HG02973 (cell line): ENCODE data around the gene AADACL3.

Experiments
- ATAC-seq: cut with Tn5 transposase; IDR thresholded peaks from one replicate; pipeline ENCODE4 v1.9.1; 2021; ENCODE audit warnings: moderate library complexity; ENCODE audit not compliant: unreplicated experiment

Gene AADACL3

DNA sequence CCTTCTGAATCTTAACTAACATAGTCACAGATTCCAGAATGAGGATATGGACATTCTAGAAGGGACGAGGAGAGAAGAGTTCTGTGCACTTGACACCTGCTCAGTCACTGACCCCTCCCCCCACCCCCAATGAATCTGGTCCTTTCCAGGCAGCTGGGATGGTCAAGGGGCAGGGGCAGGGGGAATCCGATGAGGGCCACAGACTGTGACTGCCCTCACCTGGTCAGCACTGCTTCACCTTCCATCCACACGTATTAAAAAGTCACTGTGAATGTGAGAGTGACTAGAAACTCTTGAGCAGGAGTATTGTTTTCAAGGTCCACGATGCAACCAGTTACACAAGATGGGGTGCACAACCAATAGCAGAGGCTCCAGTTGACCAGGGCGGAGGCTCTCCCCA is 48.1 kb downstream of the AADACL3 start:
- no peak for ATAC-seq

DNA sequence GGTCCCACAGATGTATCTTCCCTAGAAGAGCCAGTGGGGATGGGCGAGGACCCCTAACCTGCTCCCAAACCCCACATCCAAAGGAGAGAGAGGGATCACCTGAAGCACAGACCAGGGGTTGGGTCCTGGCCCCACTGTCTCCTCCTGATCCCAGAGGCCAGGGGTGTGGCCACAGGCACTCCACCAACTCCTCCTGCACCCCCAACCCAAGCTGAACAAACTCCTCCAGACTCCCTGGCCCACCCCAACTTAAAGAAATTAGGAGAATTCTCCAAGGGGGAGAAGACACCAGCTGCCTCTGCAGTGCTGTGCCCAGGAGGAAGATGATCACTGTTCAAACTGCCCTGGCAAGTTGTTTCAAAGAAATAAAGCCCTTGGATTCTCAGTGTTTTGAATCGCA is 53.1 kb downstream of the AADACL3 start:
- no peak for ATAC-seq

DNA sequence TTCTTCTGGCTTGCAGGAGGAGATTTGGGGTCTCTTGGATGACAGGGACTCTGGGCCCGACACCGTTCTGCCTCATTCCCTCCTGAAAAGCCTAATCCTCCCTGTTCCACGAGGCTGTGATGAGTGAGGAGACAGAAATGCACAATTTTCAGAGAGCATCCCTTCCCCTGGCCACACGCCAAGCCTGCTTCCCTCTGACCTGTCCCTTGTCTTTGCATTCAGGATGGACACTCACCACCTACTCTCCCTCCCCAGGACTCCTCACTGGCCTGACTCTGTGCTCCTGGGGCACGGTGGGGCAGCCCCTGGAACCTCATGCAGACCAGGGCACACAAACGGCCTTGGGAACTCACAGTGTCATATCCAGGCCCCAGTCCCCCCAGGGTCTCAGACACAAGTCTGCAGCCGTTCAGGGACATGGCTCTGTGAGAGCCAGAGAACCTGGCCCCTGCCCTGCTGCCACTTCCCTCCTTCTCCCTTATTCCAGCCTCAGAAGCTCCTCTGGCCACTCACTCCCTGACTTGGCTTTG is 54.1 kb downstream of the AADACL3 start:
- no peak for ATAC-seq

DNA sequence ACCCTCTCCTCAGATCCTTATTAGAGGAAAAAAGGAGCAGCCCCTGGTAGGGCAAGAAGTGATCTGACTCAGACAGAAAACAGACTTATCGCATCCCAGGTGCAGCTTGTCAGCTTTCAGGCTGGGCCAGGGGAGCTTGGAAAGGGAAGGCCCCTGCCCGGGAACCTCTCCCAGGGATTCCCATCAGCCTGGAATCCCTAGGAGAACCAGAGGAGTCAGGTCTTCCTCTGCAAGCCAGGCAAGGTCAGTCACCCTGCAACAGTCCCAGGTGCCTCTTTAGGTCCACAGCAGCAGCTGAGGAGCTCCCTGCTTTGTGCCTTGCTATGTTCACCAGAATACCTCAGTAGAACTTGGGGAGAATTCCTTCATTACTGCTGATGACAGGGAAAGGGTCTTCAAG is 54.7 kb downstream of the AADACL3 start:
- no peak for ATAC-seq

DNA sequence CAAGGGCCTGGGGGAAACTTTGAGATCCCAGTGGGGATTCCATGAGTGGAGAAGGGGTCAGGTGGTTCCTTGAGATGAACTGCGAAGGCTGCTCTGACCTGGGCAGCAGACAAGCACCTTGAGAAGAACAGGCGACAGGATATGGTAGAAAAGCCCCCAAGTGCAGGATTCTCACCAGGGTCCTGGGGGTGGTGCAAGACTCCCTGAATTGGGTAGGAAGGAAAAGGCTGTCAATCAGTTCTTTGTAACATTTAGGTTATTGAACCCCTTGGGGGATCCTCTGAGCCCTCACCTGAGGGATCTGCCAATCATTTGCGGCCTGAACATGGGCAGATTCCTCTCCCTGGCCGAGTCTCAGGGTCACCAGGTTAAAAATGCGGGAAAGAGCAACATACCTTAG is 55.3 kb downstream of the AADACL3 start:
- ATAC-seq = no peak

DNA sequence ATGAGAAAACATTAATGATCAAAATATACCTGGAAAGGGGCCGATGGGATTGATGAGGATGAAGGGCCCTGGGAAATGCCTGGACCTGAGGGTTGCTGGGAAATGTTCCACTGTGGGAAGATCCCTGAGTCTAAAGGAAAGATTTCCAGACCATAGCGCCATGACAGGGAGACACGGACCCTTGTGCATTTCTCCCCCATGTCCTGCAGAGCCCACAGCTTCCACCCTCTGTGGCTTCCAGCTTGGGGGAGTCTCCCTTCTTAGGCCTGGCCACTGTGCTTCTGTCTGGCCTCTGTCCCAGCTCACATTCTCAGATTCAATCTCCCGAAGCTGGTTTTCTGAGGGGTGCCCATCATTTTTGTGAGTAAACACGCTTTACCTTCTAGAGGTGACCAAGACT is 56.6 kb downstream of the AADACL3 start:
- no peak for ATAC-seq

DNA sequence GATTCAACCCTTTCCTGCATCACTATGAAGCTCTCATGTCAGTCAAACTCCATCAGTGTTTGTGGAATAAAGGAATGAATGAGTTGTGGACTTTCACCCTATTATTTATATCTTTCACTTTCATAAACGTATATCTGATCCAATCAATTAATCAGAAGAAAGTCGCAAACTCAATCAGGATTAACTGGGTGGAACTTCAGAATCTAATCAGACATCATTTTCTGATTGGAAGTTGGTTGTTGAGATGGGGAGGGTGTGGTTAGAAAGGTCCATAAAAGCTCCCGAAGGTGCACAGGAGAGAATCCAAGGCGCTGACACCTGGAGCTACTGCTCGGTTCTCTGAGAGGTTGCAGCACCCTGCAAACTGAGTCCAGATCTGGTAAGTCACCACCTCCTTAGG is 57.5 kb downstream of the AADACL3 start, which contains the start of gene PRAMEF12:
Gene PRAMEF12 (plus strand): TSS at position 301 of the 400 bp plus-strand sequence. CDS start 1,130 bp downstream, outside the sequence.
- no peak for ATAC-seq

DNA sequence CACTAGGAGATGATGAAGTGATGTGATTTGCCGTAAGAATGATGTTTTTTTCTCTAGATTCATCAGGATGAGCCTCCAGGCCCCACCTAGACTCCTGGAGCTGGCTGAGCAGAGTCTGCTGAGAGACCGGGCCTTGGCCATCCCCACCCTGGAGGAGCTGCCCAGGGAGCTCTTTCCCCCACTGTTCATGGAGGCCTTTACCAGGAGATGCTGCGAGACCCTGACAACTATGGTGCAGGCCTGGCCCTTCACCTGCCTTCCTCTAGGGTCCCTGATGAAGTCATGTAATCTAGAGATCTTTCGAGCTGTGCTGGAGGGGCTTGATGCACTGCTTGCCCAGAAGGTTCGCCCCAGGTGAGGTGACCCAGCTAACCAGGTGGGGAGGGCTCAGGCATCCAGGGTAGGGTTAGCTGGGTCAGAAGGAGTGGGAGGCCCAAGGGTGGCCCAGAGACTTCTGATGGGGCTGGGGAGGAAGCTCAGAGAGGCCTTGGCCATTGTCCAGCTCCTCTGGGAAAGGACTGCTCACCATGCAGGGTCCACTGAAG is 59.0 kb downstream of the AADACL3 start:
- ATAC-seq = no peak

DNA sequence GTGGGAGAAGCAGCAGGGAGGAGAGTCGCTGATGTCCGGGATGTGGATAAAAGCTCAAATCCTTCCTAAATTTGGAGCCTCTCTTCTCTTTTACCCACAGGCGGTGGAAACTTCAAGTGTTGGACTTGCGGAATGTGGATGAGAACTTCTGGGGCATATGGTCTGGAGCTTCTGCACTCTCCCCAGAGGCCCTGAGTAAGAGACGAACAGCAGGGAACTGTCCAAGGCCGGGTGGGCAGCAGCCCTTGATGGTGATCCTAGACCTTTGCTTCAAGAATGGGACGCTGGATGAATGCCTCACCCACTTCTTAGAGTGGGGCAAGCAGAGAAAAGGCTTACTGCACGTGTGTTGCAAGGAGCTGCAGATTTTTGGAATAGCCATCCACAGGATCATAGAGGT is 59.5 kb downstream of the AADACL3 start:
- no peak for ATAC-seq

DNA sequence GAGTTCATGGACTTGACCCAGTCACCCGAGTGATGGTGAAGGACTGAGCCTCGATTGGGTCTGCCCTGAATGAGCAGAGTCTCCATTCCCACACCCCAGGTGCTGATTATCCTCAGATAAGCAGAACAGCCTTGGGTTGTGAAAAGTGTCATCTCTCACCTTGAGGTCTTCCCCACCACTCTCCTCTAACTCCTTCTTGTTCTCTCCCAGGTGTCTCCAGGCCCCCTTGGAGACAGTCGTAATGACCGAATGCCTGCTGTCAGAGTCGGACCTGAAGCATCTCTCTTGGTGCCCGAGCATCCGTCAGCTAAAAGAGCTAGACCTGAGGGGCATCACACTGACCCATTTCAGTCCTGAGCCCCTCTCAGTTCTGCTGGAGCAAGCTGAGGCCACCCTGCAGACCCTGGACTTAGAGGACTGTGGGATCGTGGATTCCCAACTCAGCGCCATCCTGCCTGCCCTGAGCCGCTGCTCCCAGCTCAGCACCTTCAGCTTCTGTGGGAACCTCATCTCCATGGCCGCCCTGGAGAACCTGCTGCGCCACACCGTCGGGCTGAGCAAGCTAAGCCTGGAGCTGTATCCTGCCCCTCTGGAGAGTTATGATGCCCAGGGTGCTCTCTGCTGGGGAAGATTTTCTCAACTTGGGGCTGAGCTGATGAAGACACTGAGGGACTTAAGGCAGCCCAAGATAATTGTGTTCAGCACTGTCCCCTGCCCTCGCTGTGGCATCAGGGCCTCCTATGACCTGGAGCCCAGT is 61.1 kb downstream of the AADACL3 start:
- no peak for ATAC-seq
